ENCODE measurements around the gene ABTB2.

- TF ChIP-seq, protein P1, sequence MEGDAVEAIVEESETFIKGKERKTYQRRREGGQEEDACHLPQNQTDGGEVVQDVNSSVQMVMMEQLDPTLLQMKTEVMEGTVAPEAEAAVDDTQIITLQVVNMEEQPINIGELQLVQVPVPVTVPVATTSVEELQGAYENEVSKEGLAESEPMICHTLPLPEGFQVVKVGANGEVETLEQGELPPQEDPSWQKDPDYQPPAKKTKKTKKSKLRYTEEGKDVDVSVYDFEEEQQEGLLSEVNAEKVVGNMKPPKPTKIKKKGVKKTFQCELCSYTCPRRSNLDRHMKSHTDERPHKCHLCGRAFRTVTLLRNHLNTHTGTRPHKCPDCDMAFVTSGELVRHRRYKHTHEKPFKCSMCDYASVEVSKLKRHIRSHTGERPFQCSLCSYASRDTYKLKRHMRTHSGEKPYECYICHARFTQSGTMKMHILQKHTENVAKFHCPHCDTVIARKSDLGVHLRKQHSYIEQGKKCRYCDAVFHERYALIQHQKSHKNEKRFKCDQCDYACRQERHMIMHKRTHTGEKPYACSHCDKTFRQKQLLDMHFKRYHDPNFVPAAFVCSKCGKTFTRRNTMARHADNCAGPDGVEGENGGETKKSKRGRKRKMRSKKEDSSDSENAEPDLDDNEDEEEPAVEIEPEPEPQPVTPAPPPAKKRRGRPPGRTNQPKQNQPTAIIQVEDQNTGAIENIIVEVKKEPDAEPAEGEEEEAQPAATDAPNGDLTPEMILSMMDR (conservative IDR thresholded peaks at IDR 0.05; ENCODE audit: low read depth, low read length) = no peak
- no peak for TF ChIP-seq EZH2 (IDR thresholded peaks at IDR 0.05; ENCODE audit: borderline replicate concordance, low read depth, low read length, poor library complexity, severe bottlenecking)
These were observed 79.6 kb downstream of the ABTB2 start for GRCh38 chr11:34278175-34278574.

Measured in A673 (cell line).